ENCODE measurements around the gene PKIB. TPM values are rescaled to one million over a fixed set of nuclear protein-coding genes. Genes with fewer than 3 reads are reported as not detected.
"Not testable (repeated sequence)": the region's sequence is repeated elsewhere in the genome, so short reads cannot be mapped to it uniquely, and the experiment has no call there.

The PKIB gene
- total RNA-seq, 1 experiment from 2014 or later: 0.72 TPM

DNA sequence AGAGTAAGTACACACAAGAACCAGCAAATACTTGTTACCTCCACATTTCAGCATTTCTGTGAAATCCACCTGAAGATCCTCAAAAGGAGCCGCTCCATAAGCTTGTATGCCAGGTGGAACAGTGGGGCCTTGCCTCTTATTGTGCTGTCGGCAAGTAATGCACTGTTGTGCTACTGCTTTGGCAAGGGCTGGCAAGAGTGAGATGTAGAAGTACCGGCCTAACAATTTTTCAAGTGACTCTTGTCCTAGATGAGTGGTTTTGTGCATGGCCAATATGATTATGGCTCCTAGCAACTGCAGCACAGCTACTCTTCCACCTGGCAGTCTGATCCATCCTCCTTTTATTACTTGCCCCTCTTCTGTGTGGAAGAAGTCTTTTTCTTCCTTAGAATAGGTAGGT, 134.7 kb downstream of the PKIB start:
- DNase-seq (ENCODE audit: low read depth): not testable (repeated sequence)

DNA sequence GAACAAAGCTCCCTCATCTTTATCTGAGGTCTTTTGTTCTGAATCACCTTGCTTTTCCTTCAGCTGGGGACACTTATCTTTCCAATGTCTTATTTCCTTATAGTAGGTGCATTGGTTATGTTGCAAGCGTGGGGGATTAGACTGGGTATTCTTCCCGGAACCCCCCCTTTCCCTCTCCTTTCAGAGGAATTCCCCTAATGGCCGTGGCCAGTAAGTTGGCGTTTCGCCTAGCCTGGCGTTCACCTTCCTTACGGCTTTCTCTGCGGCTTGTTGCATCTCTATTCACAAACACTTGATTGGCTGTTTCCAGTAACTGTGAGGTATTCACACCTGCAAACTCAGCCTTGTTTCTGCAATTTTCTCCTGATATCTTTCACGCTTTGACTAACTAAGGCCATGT, 136.5 kb downstream of the PKIB start:
- DNase-seq (ENCODE audit: low read depth): no peak

- no peak for DNase-seq (ENCODE audit: low read depth)
These were observed 137.4 kb downstream of the PKIB start for GRCh38 chr6:122747573-122747972.

DNA sequence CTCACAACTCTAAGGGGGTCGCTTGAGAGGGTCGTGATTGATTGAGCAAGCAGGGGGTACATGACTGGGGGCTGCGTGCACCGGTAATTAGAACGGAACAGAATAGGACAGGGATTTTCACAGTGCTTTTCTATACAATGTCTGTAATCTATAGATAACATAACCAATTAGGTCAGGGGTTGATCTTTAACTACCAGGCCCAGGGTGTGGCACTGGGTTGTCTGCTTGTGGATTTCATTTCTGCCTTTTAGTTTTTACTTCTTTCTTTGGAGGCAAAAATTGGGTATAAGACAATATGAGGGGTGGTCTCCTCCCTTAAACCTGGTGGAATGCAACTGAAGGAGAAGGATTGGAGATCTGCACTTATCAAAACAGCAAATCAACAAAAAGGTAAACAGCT, 138.7 kb downstream of the PKIB start:
- DNase-seq (ENCODE audit: low read depth): not testable (repeated sequence)

DNA sequence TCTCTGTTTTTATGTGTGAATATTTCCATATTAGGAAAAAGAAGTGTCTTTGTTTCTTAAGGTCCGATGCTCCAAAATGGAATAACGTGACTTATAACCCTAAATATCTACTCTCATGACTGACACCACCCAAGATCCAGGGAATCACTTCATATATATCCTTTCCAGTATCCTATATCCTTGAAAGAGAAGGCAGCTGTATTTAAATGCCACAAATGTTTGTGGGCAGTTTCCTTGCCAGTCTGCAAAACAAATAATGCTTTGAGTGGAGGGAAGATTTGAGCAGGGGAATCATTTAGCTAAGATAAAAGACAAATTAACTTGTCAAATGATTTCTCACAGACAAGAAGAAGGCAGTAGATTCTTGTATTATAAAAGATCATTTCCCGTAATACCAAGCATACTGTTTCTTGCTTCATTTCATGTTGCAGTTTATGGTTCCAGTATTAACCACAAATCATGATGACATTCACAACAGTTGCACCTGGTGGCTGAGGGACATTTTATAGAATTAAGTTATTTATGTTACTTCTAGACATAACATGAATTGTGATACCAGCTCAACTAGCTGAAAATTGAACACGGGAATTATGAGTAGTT, 139.3 kb downstream of the PKIB start:
- peak; percentile 8 for DNase-seq (ENCODE audit: low read depth)

DNA sequence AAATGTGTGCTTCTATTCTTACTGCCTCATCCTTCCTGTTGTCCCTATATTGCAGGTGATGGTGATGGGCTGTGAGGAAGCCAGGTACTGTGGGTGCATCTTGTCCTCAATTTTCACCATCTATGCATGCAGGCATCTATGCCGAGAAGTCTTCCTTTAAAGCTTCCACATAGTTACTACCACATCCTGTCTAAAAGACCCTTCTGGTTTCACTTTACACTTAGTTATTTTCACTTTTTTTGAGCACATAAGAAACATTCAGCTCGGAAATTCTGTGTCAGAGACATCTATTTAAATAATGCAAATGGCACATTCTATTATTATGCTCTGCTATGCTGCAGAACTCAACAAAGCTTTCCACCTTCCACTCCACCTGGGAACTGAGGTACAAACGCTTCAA, 141.1 kb downstream of the PKIB start:
- no peak for DNase-seq (ENCODE audit: low read depth)

DNA sequence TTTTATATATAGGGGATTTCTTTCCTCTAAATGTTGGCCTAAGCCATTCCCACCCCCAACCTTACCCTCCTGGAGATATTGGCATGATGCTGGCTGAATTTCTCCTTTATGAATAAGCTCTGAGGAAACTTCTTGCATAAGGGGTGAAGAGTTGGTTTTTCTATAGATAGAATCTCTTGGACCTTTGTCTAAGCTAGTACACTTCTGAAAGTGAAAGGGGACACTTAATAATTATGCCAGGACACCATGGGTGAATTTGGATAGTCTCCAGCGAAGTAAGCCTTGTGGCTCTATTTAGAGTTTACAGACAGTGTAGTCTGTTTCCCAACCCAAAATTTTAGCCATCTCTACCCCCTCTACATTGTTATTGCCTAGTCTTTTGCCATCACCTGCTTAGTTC, 142.3 kb downstream of the PKIB start:
- no peak for DNase-seq (ENCODE audit: low read depth)

GRCh38 chr6:122753000-122753687, 142.9 kb downstream of the PKIB start:
- no peak for DNase-seq (ENCODE audit: low read depth)

GRCh38 chr6:122753688-122754056, 143.5 kb downstream of the PKIB start:
- DNase-seq (ENCODE audit: low read depth): peak; percentile 20

GRCh38 chr6:122754191-122754731, 144.1 kb downstream of the PKIB start:
- DNase-seq (ENCODE audit: low read depth): no peak

- DNase-seq (ENCODE audit: low read depth): no peak
These were observed 145.7 kb downstream of the PKIB start for GRCh38 chr6:122755901-122756300.

DNA sequence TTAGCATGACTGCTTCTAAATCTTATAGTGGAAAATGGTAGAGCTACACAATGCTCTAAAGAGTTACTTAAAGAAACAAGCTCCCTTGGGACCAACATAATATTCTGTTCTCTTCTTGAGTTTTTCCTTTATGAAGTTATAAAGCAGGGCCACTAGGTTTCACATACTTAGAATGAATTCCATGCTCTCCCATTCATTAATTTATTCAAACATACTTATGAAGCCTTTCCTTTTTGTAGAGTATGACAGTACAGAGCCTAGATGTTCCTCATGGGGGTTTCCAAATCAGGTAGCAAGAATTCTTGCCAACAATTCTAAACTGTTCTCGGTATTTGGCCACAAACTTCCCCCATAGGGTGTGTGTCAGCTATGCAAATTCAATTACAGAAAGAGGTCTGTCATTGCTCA, 148.7 kb downstream of the PKIB start:
- DNase-seq (ENCODE audit: low read depth): no peak

DNA sequence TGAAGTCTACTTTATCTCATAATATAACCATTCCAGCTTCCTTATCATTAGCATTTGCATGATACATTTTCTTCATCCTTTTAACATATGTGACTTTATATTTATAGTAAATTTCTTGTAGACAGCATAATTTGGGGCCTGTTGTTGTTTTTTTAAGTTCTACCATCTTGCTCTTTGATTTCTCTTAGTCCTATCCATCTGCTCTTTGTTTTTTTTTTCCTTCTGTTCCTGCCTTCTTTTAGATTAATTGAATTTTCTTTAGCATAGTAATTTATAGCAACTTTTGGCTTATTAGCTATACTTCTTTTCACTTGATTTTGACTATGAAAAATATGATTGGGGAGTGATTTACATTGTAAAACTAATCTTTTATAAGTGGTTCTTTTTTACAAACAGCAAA, 150.1 kb downstream of the PKIB start:
- DNase-seq (ENCODE audit: low read depth): no peak

DNA sequence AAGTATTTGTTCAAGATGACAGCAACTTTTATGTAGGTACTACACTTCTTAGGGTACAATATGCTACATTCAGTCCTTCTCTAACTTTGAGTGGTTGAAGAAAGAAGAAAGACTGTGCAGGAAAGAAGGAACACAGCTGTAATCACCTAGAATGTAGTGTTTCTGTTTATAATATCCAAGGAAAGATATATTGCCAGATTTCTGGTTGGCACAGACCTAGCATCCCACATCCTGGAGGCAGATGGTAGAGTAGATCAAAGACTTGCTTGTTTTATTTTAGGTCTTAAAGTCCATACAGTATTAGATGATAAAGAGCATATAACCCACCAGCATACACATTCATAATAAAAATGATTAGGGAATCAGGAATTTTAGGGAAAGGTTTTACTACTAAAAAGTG, 156.1 kb downstream of the PKIB start:
- no peak for DNase-seq (ENCODE audit: low read depth)

GRCh38 chr6:122770835-122771601, 160.8 kb downstream of the PKIB start:
- DNase-seq (ENCODE audit: low read depth): no peak

DNA sequence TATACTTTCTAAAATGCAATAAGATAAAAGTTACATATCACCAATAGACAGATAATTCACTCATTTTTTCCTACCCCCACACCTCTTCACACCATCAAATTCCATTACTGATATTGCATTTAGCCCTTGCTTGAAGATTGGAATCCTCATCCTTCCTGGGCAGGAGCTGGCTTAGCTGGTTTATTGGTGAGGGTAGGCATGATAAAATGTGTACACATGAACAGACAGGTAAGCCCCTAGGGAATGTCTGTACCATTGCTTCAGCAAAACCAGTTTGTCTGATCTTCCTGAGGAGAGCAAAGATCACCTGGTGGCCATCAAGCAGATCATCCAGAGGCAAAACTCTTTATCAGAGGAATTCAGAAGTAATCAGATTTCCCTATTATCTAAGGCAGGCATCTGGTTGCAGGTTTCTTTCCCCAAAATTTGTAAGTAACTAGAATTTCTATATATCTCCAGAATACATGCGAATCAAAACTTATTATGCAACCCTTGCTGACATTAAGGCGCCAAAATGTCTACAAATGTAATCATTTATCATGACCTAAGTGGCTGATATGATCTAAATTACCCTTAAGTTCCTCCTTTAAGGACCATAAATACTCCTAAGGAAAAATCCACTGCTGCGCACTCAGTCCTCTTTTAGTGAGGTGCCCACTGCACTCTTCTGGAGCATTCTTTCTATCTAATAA, 162.7 kb downstream of the PKIB start:
- no peak for DNase-seq (ENCODE audit: low read depth)

Other genes with a start within 250 kb of the PKIB start
- gene HSF2, start 210.8 kb upstream of the PKIB start, total RNA-seq (2014; rRNA removed; shearing (Covaris generic)): 17.3 and 22.5 TPM in 2 replicates
- gene SERINC1, start 138.6 kb upstream of the PKIB start, total RNA-seq (2014; rRNA removed; shearing (Covaris generic)): 147 and 172 TPM in 2 replicates
- 0.60 and 1.4 TPM in 2 replicates for gene FABP7, start 169.3 kb downstream of the PKIB start, total RNA-seq (2014; rRNA removed; shearing (Covaris generic))
- gene SMPDL3A, start 178.9 kb downstream of the PKIB start, total RNA-seq (2014; rRNA removed; shearing (Covaris generic)): 3.4 and 4.0 TPM in 2 replicates

Data from RPMI7951 (cell line).